HPDE6-E6E7 (cell line): ENCODE measurements around the gene OXCT1.

Experiments used
- DNase-seq: peaks from one replicate; pipeline ENCODE4 v3.0.0; 2011; ENCODE audit warnings: missing footprints; ENCODE audit errors: extremely low spot score

OXCT1 gene

DNA sequence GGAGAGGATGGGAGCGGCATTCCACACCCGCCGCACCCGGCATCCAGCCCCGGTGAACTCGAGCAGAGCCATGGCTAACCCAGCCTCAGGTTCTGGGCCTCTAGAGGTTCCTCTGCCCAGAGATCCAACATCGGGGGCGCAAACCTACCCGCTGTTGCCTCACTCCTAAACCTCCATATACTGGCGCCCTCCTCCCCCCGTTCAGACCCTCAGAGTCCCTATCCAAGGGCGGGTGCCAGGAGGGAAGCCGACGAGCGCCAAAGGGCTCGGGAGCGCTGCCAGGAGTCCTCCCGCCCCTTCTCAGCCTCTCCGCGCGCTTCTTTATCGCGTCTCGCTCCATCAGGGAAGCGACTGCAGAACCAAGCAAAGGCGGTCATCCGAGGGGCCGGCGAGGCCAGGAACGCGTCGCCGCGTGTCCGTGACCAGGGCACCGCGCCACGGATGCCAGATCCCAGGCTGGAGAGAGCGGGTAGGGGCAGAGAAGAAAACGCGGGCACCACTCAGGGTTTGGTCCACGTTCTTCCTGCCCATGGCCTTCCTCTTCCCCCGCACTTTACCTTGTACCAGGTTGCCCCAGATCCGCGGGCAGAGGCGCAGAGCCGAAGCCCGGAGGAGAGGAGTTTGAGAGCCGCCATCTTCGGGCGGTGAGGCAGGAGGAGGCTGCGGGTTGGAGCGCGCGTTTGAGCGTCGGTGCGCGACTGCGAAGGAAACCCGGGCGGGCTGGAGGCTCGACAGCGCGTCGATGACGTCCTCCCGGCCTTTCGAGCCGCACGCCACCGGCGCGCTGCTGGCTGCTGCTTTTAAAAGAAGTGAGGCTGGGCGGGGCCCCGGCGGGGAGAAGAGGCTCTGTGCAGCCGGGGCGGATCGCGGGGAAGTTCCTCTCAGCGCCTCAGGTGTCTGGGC is at the start of gene OXCT1:
Gene OXCT1 (minus strand): TSS at position 702 of the 903 bp plus-strand sequence. CDS start 67 bp downstream, at position 635.
- peak; percentile 76 for DNase-seq

GRCh38 chr5:41918105-41918504 is 47.9 kb upstream of the OXCT1 start:
- no peak for DNase-seq

DNA sequence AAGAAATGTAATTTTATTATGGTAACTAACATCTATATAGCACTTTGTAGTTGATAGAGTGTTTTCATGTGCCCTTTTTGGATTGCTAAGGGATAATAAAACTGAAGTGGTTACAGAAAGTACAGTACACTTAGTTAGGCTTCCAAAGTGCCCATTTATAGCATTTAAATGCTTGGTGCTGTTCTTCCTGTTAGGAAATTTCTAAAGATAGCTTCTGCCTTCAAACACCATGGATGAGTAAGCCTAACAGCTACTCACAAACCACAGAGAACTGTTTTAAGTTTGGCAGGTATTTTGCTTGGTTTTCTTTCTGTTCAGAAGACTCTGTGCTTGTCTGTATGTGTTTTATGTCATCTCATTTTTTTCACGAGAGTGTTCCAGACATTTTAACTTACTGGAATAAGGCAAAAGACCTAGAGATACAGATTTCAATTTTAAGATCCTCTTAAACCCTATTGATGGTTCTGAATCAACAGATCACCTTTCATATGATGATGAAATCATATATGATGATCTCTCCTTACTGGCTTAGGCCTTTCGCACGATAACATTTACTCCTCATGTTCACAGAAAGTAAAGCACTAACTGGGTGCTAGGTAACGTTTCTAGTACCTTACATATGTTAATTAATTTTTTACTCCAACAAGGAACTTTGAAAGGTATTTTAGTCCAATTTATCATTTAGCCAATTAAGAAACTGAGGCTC is 38.3 kb upstream of the OXCT1 start:
- no peak for DNase-seq

GRCh38 chr5:41906151-41906550 is 35.9 kb upstream of the OXCT1 start:
- no peak for DNase-seq

DNA sequence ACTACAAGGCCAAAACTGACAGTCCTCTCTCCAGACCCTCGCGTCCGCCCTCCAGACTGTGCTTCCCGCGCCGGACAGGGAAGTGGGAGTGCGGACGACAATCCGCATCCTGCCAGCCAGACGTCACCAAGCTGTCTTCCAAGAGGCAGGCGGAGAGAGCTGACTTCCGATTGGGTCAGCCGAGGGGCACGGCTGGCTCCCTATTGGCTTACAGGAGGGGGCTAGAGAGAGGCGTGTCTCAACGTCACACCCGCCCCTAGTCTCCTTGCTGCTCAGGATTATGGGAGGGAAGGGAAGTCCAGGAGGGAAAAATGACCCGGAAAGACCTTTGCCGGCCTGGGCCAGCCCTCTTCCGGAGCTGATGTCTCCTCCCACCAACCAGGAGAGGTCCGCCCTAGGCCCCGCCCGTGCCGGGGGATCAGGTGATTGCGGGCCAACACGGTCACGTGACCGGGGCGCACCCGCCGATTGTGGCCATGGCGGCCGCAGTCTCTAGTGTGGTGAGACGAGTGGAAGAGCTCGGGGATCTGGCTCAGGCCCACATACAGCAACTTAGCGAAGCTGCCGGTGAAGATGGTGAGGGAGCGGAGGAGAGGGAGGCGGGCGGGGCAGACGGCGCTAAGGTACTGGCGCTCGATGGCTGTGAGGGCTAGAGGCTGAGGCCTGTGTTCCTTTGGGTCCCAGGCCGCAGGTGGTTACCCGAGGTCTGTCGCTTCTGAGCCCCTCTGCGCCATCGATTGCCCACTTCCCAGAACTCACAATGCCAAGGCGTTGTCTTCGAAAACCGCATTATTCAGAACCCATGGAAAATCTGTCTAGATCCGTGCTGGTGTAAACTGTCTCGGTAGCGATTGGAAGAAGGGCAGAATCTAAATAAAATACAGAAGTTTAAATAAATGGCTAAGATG is 33.9 kb upstream of the OXCT1 start, which contains the start of gene RIMOC1:
Gene RIMOC1 (plus strand): TSS at position 453 of the 908 bp plus-strand sequence. CDS start 24 bp downstream, at position 477.
- DNase-seq: peak; percentile 97

GRCh38 chr5:41903382-41903891 is 33.2 kb upstream of the OXCT1 start:
- DNase-seq: no peak

DNA sequence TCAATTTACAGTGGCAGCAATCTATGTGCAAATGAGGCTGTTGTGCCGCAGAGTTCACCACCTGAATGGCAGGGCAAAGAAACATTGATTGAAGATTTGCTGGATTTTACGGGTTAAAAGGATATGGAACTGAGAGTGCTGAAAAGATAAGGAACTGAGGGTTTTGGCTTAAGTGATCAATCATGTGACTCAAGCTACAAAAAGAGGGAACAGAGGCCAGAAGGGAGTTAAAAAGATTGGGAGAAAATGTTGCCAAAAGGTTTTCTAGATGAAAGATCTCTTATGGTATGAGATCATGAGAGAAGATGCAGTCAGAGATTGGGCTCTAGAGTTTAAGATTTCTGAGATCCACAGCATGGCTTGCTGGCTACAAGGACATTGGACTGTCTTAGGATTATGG is 26.0 kb upstream of the OXCT1 start:
- no peak for DNase-seq

DNA sequence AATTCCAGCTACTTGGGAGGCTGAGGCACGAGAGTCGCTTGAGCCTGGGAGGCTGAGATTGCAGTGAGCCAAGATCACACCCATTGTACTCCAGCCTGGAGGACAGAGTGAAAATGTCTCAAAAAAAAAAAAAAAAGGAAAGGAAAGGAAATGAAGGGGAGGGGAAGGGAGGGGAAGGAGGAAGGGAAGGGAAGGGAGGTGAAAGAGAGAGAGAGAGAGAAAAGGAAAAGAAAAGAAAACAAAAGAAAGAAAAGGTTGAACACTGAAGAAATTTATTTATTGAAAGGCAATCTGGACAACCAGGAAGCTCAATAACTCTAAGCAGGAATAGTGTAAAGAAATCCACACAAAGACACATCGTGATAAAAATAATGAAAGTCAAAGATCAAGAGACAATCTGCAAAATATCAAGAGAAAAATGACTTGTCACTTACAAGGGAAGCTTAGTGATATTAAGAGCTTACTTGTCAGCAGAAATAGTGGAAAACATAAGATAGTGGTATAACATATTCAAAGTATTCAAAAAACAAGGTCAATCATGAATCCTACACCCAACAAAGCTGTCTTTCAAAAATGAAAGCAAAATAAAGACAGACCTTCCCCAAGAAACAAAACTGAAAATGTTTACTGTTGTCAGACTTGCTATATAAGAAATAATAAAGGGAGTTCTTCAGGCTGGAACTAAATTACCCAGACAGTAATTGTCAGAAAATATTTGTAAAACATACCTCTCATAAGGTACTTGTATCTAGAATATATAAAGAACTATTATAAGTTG is 23.0 kb upstream of the OXCT1 start:
- DNase-seq: no peak

GRCh38 chr5:41892031-41892430 is 21.8 kb upstream of the OXCT1 start:
- DNase-seq: no peak

- DNase-seq: no peak
These were observed 21.0 kb upstream of the OXCT1 start for GRCh38 chr5:41891066-41891707.

DNA sequence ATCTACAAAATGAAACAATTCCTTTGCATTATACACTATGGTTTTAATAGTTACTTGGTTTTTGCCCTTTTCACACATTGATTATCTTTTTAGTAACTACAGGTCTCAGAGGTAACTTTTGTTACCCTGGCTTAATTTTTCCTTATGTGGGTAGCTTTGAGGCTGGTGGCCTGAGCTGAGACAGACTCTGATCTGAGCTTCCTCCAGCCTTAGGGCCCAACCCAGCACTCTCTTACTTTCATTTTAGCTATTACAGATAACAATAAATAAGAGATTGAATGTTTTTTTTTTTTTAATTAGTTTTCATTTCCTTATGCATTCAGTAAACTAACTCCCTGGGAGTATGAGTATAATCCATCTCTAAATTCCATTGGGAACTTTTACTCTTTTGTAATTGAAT is 15.1 kb upstream of the OXCT1 start:
- no peak for DNase-seq

DNA sequence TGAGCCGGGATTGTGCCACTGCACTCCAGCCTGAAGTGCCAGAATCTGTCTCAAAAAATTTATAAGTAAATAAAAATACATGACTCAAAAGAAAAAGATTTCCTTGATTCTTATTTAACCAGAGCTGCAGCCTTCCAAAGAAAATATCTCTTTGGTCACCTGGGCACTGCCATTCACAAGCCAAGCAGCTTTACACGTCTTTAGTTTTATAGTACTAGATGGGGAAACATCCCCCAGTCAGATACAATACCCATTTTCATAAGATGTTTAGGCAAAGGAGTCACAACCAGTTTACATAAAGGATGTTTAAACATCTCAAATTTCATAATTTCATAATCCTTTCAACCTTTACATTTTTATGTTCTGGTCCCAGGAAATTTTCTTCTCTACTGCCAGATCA is 13.7 kb upstream of the OXCT1 start:
- no peak for DNase-seq

GRCh38 chr5:41883243-41883642 is 13.0 kb upstream of the OXCT1 start:
- no peak for DNase-seq

DNA sequence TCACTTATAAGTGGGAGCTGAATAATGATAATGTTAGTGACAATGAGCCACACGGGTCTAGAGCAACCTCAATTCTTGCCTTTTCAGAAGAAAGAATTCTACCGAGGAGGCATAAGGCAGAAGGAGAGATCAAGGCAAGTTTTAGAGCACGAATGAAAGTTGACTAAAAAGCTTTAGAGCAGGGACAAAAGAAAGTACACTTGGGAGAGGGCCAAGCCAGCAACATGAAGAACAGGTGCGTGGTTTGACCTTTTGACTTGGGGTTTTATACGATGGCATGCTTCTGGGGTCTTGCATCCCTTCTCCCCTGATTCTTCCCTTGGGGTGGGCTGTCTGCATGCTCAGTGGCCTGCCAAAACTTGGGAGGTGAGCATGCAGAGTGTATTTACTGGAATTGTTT is 12.5 kb upstream of the OXCT1 start:
- no peak for DNase-seq

DNA sequence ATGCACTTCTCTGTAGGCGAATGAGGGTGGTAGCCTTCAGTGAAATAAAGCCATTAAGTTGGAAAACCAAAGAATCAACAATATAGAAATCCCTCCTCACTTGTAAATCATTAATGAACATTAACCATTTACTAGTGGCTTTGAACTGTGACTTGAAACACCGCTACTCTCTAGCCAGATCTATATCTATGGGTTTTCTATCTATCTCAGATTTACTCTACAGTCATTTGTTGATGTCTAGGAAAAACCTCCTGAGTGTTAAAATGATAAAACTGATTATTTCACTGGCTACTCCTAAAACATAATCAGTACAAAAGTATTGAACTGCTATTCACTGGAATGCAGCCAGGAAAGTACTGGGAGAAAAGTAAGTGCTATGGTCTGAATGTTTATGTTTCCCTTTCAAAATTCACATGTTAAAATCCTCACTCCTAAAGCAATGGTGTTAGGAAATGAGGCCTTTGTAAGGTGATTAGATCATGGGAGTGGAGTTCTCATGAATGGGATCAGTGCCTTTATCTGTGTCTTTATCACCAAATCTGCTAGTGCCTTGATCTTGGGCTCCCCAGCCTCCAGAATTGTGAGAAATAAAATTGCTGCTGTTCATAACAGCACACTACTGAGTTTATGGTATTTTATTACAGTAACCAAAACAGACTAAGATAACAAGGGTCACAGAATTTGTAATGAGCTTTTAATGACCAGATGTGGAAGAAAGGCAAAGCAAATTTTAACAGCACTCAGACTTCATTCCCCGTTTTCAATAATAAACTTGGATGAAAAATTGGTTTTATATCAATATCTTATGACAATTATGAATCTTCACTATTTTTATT is 8.6 kb upstream of the OXCT1 start:
- no peak for DNase-seq

GRCh38 chr5:41878173-41878572 is 7.9 kb upstream of the OXCT1 start:
- no peak for DNase-seq

DNA sequence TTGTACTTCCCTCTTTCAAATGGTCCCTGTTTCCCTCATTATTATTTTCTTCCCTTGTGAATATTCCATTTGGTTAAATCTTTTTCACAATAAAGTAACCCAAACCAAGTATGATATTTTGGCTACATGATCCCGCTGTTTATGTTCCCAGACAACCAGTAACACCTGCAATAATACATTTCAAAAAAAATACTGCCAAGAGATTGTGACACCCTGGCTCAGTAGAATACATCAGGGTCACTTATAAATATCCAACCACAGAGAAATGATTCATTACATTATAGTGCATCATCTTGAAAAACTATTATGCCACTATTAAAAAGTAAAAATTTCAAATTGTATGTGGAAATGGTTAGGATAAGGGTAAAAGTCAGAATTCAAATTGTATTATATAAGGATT is 7.2 kb upstream of the OXCT1 start:
- DNase-seq: no peak

DNA sequence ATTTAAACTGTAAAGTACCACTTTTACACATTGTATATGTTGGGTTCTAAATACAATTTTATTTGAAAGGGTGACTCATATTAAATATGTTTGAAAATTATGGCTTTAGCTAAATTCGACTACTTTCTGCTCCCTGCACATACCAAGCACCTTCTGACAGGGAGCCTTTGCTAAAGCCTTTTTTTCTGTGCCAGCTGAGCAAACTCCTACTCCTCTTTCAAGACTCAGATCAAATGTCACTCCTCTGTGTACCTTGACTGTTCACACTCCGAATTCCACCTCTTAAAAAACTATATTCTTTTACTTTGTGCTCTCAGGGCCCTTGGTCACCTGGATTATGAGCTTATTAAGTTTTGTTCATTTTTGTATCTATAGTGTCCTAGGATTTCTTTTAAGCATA is 6.5 kb upstream of the OXCT1 start:
- no peak for DNase-seq

GRCh38 chr5:41875121-41875520 is 4.9 kb upstream of the OXCT1 start:
- no peak for DNase-seq
